Amniotic stem cell (primary cell): ENCODE measurements around the gene CASZ1.
A peak's percentile ranks its signal among the peaks of the same experiment; 100 is the strongest.

Experiments
- DNase-seq: peaks from one replicate; lab custom pipeline; 2025; lab: John Stamatoyannopoulos, UW

Gene CASZ1

GRCh38 chr1:10753299-10753698, 43.1 kb downstream of the CASZ1 start:
- no peak for DNase-seq

- DNase-seq = no peak
These were observed 44.8 kb downstream of the CASZ1 start for GRCh38 chr1:10751561-10752085.

- DNase-seq = no peak
These were observed 45.3 kb downstream of the CASZ1 start for GRCh38 chr1:10751160-10751559.

- DNase-seq = no peak
These were observed 50.5 kb downstream of the CASZ1 start for GRCh38 chr1:10745886-10746455.

GRCh38 chr1:10745383-10745782, 51.1 kb downstream of the CASZ1 start:
- DNase-seq = no peak

- DNase-seq = no peak
These were observed 51.7 kb downstream of the CASZ1 start for GRCh38 chr1:10744654-10745238.

- DNase-seq = no peak
These were observed 52.4 kb downstream of the CASZ1 start for GRCh38 chr1:10744029-10744428.

- DNase-seq = no peak
These were observed 54.8 kb downstream of the CASZ1 start for GRCh38 chr1:10741696-10742095.

GRCh38 chr1:10740123-10740522, 56.3 kb downstream of the CASZ1 start:
- DNase-seq = no peak

GRCh38 chr1:10739589-10739988, 56.9 kb downstream of the CASZ1 start:
- no peak for DNase-seq

- no peak for DNase-seq
These were observed 58.1 kb downstream of the CASZ1 start for GRCh38 chr1:10738061-10739058.

- DNase-seq = no peak
These were observed 58.8 kb downstream of the CASZ1 start for GRCh38 chr1:10737651-10738050.

GRCh38 chr1:10736634-10737586, 59.5 kb downstream of the CASZ1 start:
- DNase-seq = no peak

GRCh38 chr1:10735563-10736305, 60.7 kb downstream of the CASZ1 start:
- no peak for DNase-seq

- no peak for DNase-seq
These were observed 61.4 kb downstream of the CASZ1 start for GRCh38 chr1:10734962-10735544.

GRCh38 chr1:10734375-10734774, 62.1 kb downstream of the CASZ1 start:
- no peak for DNase-seq

GRCh38 chr1:10733474-10734366, 62.7 kb downstream of the CASZ1 start:
- DNase-seq = no peak

- DNase-seq = peak; percentile 18
These were observed 65.5 kb downstream of the CASZ1 start for GRCh38 chr1:10730985-10731384.
